Type B pancreatic cell (in vitro differentiated cells): ENCODE data around the gene SH2D4B. TPM values are rescaled to one million over a fixed set of nuclear protein-coding genes. Genes with fewer than 3 reads are reported as not detected.

Source experiments
- DNase-seq: peaks from one replicate; pipeline ENCODE4 v3.0.0; 2021; ENCODE audit warnings: mixed read lengths; ENCODE audit not compliant: unreplicated experiment; ENCODE audit errors: extremely low spot score
- H3K27ac Mint-ChIP-seq: 2 replicates; pipeline ENCODE4 v1.8.0; 2021; ENCODE audit warnings: mild to moderate bottlenecking, mixed read lengths
- H3K27me3 Mint-ChIP-seq: 2 replicates; pipeline ENCODE4 v1.8.0; 2021; ENCODE audit warnings: mixed read lengths
- H3K36me3 Mint-ChIP-seq: 2 replicates; pipeline ENCODE4 v1.8.0; 2021; ENCODE audit warnings: mixed read lengths
- H3K4me1 Mint-ChIP-seq: one replicate; pipeline ENCODE4 v1.8.0; 2021; ENCODE audit warnings: mixed read lengths; ENCODE audit not compliant: unreplicated experiment
- H3K4me3 Mint-ChIP-seq: 2 replicates; pipeline ENCODE4 v1.8.0; 2021; ENCODE audit warnings: mild to moderate bottlenecking, mixed read lengths
- H3K9me3 Mint-ChIP-seq: 2 replicates; pipeline ENCODE4 v1.8.0; 2021; ENCODE audit warnings: mixed read lengths
- total RNA-seq: library from RNA; stranded (reverse); gene quantifications from 2 replicates; pipeline ENCODE4 v1.2.1, GENCODE V29; 2021; ENCODE audit warnings: low replicate concordance
- TF ChIP-seq, protein P1 (sequence below): fragments of 200-600 bp; sonication (generic); conservative IDR thresholded peaks from 2 replicates; pipeline ENCODE4 v1.5.0; 2021; ENCODE audit warnings: antibody characterized with exemption, mild to moderate bottlenecking

Gene SH2D4B
- total RNA-seq, 1 donor from 2014 or later: 0.10 TPM

DNA sequence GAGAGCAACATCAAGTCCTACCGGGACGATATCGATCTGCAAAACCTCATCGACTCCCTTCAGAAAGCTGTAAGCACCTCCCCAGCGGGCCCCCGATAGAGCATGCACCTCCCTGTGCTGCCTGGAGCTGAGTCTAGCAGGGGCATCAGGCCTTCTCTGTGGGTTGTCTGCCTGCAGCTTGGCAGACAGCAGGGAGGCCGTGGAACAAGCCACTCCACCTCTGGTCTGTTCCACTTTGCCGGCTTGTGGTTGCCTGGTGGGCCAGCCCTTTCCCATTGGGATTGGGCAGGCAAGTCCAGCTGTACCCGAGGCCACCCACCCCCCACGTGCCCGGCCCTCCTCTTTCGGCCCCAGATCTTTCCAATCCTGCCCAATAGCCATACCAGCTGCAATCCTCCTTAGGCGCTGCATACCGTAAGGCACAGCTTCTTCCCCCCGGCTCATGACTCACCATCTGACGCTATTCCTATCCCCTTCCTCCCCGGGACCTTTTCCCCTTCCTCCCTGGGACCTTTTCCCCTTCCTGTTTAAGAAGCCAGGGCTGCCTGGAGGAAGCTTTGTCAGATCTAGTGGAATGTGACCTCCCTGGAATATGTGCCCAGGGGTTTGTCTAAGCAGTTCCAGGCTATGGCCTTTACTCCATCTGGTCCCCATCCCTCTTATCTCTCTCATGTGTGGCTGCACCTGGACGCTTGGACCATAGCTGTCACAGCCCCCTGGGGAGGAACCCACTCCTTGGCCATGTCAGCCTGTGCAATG lies 28.1 kb upstream of the SH2D4B start:
- H3K27ac Mint-ChIP-seq: peak overlapping the region; percentile 63
- H3K9me3 Mint-ChIP-seq: no peaks in the 10 kb centered on the region
- H3K27me3 Mint-ChIP-seq: no peaks in the 10 kb centered on the region
- no peak overlapping the region for H3K4me3 Mint-ChIP-seq
- peaks cover 26% of the 10 kb centered on the region for H3K4me1 Mint-ChIP-seq
- TF ChIP-seq, protein P1, sequence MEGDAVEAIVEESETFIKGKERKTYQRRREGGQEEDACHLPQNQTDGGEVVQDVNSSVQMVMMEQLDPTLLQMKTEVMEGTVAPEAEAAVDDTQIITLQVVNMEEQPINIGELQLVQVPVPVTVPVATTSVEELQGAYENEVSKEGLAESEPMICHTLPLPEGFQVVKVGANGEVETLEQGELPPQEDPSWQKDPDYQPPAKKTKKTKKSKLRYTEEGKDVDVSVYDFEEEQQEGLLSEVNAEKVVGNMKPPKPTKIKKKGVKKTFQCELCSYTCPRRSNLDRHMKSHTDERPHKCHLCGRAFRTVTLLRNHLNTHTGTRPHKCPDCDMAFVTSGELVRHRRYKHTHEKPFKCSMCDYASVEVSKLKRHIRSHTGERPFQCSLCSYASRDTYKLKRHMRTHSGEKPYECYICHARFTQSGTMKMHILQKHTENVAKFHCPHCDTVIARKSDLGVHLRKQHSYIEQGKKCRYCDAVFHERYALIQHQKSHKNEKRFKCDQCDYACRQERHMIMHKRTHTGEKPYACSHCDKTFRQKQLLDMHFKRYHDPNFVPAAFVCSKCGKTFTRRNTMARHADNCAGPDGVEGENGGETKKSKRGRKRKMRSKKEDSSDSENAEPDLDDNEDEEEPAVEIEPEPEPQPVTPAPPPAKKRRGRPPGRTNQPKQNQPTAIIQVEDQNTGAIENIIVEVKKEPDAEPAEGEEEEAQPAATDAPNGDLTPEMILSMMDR: no peak
- peaks cover 37% of the 10 kb centered on the region for H3K36me3 Mint-ChIP-seq
- no peak for DNase-seq

DNA sequence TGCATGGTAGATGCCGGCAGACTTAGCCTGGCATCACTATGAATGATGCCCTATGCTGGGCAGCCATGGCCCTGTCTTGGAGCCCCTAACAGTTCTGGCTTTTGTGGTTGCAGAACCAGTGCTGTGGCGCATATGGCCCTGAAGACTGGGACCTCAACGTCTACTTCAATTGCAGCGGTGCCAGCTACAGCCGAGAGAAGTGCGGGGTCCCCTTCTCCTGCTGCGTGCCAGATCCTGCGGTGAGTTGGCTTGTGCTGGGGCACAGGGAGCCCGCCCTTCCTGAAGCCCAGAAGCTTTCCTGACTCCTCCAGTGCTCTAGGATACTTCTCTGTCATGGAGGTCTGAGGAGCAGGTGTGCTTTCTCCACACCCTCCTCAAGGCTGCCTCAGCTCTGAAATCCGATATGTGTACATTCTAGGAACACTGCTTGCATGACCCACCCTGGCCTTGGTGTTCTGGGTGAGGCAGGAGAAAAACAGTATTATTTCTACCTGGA lies 25.6 kb upstream of the SH2D4B start:
- Mint-ChIP-seq H3K9me3 (no peaks in the 10 kb centered on the region), H3K36me3 (peaks cover 37% of the 10 kb centered on the region), H3K27ac (peak overlapping the region; percentile 67), H3K27me3 (no peaks in the 10 kb centered on the region), H3K4me3 (no peak overlapping the region), H3K4me1 (peaks cover 9% of the 10 kb centered on the region)
- no peak for DNase-seq
- TF ChIP-seq, protein P1: no peak

- DNase-seq: no peak
- Mint-ChIP-seq H3K27me3 (no peaks in the 10 kb centered on the region), H3K4me3 (no peak overlapping the region), H3K4me1 (peaks cover 5% of the 10 kb centered on the region), H3K9me3 (no peaks in the 10 kb centered on the region), H3K36me3 (peaks cover 35% of the 10 kb centered on the region), H3K27ac (no peak overlapping the region)
- TF ChIP-seq, protein P1: no peak
Observed at GRCh38 chr10:80513106-80513505, 24.6 kb upstream of the SH2D4B start.

DNA sequence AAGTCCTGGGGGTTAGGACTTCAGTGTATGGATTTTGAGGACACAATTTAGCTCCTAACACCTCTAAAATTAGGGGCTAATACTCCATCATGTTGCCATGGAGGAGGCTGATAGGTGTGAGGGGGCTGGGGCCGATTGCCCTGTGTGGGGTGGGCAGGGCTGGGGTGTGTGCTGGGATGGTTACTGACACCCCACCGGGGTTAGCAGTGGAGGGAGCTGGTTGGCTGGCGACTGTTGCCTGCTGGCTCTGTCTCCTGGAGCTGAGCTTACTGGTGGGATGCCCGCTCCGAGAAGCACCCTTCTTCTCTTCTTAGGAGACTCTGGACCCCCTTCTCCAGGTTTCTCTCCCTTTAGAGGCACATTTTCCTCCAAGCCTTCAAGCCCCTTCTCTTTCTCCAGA lies 22.2 kb upstream of the SH2D4B start:
- Mint-ChIP-seq H3K27ac (no peak overlapping the region), H3K9me3 (no peaks in the 10 kb centered on the region), H3K4me1 (no peaks in the 10 kb centered on the region), H3K27me3 (no peaks in the 10 kb centered on the region), H3K36me3 (peaks cover 32% of the 10 kb centered on the region), H3K4me3 (no peak overlapping the region)
- TF ChIP-seq, protein P1: no peak
- DNase-seq: no peak

DNA sequence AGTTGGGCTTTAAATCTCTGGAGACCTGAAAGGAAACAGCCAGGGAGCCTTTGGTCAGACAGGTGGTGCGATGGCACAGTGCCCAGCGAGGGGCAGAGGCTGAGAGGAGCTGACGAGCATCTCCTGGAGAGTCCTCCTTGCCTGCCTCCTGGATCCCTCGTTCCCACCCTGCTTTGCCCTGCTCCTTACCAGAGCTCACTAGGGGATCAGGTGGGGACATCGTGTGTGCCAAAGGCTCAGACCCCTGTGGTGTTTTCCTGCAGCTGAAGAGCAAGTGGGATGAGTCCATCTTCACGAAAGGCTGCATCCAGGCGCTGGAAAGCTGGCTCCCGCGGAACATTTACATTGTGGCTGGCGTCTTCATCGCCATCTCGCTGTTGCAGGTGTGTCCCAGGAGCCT lies 21.8 kb upstream of the SH2D4B start:
- no peaks in the 10 kb centered on the region for H3K4me1 Mint-ChIP-seq
- H3K27ac Mint-ChIP-seq: no peak overlapping the region
- H3K36me3 Mint-ChIP-seq: peaks cover 32% of the 10 kb centered on the region
- no peak for DNase-seq
- no peaks in the 10 kb centered on the region for H3K9me3 Mint-ChIP-seq
- no peak overlapping the region for H3K4me3 Mint-ChIP-seq
- TF ChIP-seq, protein P1: no peak
- no peaks in the 10 kb centered on the region for H3K27me3 Mint-ChIP-seq
